GM12878 (cell line): ENCODE measurements around the gene SERPINE1.

Source experiments
- BHLHE40 ChIP-seq, 2 experiments: fragments of 450-650 bp in 1 of 2; IDR thresholded peaks; 2 replicates each; pipeline ENCODE4 v1.6.1; 2011 to 2017; ENCODE audit warnings: low read depth in 2 of 2, borderline replicate concordance in 1 of 2, improper control_type of control experiment in 1 of 2, low read length in 1 of 2, mild to moderate bottlenecking in 1 of 2
- CHD2 ChIP-seq: IDR thresholded peaks from 2 replicates; pipeline ENCODE4 v1.6.1; 2011; ENCODE audit warnings: low read depth, low read length, improper control_type of control experiment, borderline replicate concordance
- CTCF ChIP-seq, 3 experiments: IDR thresholded peaks in 2 of 3; conservative IDR thresholded peaks in 1 of 3; 2 replicates each; pipeline ENCODE4 v1.5.1; 2011; ENCODE audit warnings: low read depth in 3 of 3, low read length in 3 of 3, mild to moderate bottlenecking in 3 of 3, control low read depth in 2 of 3, moderate library complexity in 2 of 3, inconsistent platforms in 1 of 3, mixed read lengths in 1 of 3; ENCODE audit not compliant: control insufficient read depth in 2 of 3, insufficient read depth in 1 of 3; ENCODE audit errors: extremely low read depth in 1 of 3
- IKZF1 ChIP-seq: fragments of 450-650 bp; conservative IDR thresholded peaks from 2 replicates; pipeline ENCODE4 v1.6.1; 2017; ENCODE audit warnings: antibody characterized with exemption, mild to moderate bottlenecking
- LARP7 ChIP-seq: fragments of 450-650 bp; IDR thresholded peaks from 2 replicates; pipeline ENCODE4 v1.6.1; 2017; ENCODE audit warnings: mild to moderate bottlenecking
- MAX ChIP-seq: IDR thresholded peaks from 2 replicates; pipeline ENCODE4 v1.6.1; 2012; ENCODE audit warnings: low read depth, low read length, improper control_type of control experiment
- NKRF ChIP-seq: fragments of 450-650 bp; conservative IDR thresholded peaks from 2 replicates; pipeline ENCODE4 v1.6.1; 2017; ENCODE audit warnings: mild to moderate bottlenecking, moderate library complexity
- POLR2A ChIP-seq: IDR thresholded peaks from 2 replicates; pipeline ENCODE4 v1.6.1; 2011; ENCODE audit warnings: low read depth, mild to moderate bottlenecking, low read length
- REST ChIP-seq: IDR thresholded peaks from 2 replicates; pipeline ENCODE4 v1.6.1; 2012; ENCODE audit warnings: mild to moderate bottlenecking, low read depth, low read length
- SP1 ChIP-seq: IDR thresholded peaks from one replicate; pipeline ENCODE4 v1.6.1; 2011; ENCODE audit warnings: low read depth, low read length
- SRF ChIP-seq, 2 experiments: IDR thresholded peaks; 2 replicates each; pipeline ENCODE4 v1.6.1; 2011; ENCODE audit warnings: low read depth in 2 of 2, low read length in 2 of 2, mild to moderate bottlenecking in 1 of 2, moderate library complexity in 1 of 2

- TF ChIP-seq CTCF (IDR thresholded peaks at IDR 0.05 in 2 of 3, conservative IDR thresholded peaks at IDR 0.05 in 1 of 3; ENCODE audit: control insufficient read depth in 2 of 3, extremely low read depth in 1 of 3, insufficient read depth in 1 of 3, low read depth in 3 of 3, low read length in 3 of 3) (no peak), BHLHE40 (IDR thresholded peaks at IDR 0.05; ENCODE audit: borderline replicate concordance in 1 of 2, low read depth in 2 of 2, low read length in 1 of 2) (no peak), SRF (IDR thresholded peaks at IDR 0.05; ENCODE audit: low read depth in 2 of 2, low read length in 2 of 2) (no peak), POLR2A (no peak), LARP7 (no peak), CHD2 (no peak), MAX (no peak; the same call in 1 of the 2 replicates), IKZF1 (no peak), REST (no peak), SP1 (no peak), NKRF (no peak)
Observed at GRCh38 chr7:101169110-101169837, 42.4 kb downstream of the SERPINE1 start.
